Liver (tissue), 9 donors: Measurements from ENCODE around the gene KRTAP9-8. TPM values are rescaled to one million over a fixed set of nuclear protein-coding genes. Genes with fewer than 3 reads are reported as not detected.

Experiments used
- DNase-seq: peaks from one replicate; pipeline ENCODE4 v3.0.0-alpha.2; 2017; ENCODE audit warnings: low spot score
- H3K27ac ChIP-seq, 2 donors: one replicate each; pipeline ENCODE4 v1.7.0; 2013; ENCODE audit warnings: inconsistent platforms in 2 of 2, low read length in 2 of 2, control low read depth in 1 of 2, low read depth in 1 of 2, mild to moderate bottlenecking in 1 of 2
- H3K27me3 ChIP-seq, 4 donors: one replicate each; pipeline versions ENCODE4 v1.6.1 to v1.7.0; 2013; ENCODE audit warnings: low read length in 3 of 4, inconsistent platforms in 1 of 4, mild to moderate bottlenecking in 1 of 4, moderate library complexity in 1 of 4; ENCODE audit not compliant: control insufficient read depth in 4 of 4, insufficient read depth in 4 of 4
- H3K36me3 ChIP-seq, 4 donors: one replicate each; pipeline versions ENCODE4 v1.6.1 to v1.7.0; 2013; ENCODE audit warnings: low read length in 3 of 4, mild to moderate bottlenecking in 3 of 4, low read depth in 1 of 4, moderate library complexity in 1 of 4; ENCODE audit not compliant: control insufficient read depth in 4 of 4, insufficient read depth in 3 of 4
- H3K4me1 ChIP-seq, 4 donors: one replicate each; pipeline versions ENCODE4 v1.6.1 to v1.7.0; 2013; ENCODE audit warnings: low read length in 3 of 4, mild to moderate bottlenecking in 3 of 4, moderate library complexity in 1 of 4; ENCODE audit not compliant: control insufficient read depth in 4 of 4, insufficient read depth in 4 of 4
- H3K4me3 ChIP-seq, 3 donors: one replicate each; pipeline versions ENCODE4 v1.6.1 to v1.7.0; 2013; ENCODE audit warnings: low read length in 3 of 3, control low read depth in 1 of 3, low read depth in 1 of 3, mild to moderate bottlenecking in 1 of 3
- H3K9ac ChIP-seq, 2 donors: one replicate each; pipeline ENCODE4 v1.7.0; 2013; ENCODE audit warnings: low read length in 2 of 2, mild to moderate bottlenecking in 2 of 2, moderate library complexity in 2 of 2, control low read depth in 1 of 2, low read depth in 1 of 2
- H3K9me3 ChIP-seq, 4 donors: one replicate each; pipeline versions ENCODE4 v1.6.1 to v1.7.0; 2013; ENCODE audit warnings: low read length in 3 of 4; ENCODE audit not compliant: control insufficient read depth in 4 of 4
- CTCF ChIP-seq: fragments of 150-350 bp; IDR thresholded peaks from 2 replicates; pipeline ENCODE4 v1.5.1; 2017; ENCODE audit warnings: improper control_type of control experiment, low read depth, low read length; ENCODE audit not compliant: missing input control
- EGR1 ChIP-seq, 2 donors: IDR thresholded peaks; 2 replicates each; pipeline ENCODE4 v1.6.1; 2016 to 2018; ENCODE audit warnings: antibody characterized with exemption in 2 of 2, low read depth in 2 of 2
- FOXA2 ChIP-seq: IDR thresholded peaks from 2 replicates; pipeline ENCODE4 v1.6.1; 2016; ENCODE audit warnings: antibody characterized with exemption
- HNF4A ChIP-seq, 2 donors: conservative IDR thresholded peaks; 2 replicates each; pipeline ENCODE4 v1.6.1; 2016; ENCODE audit warnings: antibody characterized with exemption in 2 of 2, mild to moderate bottlenecking in 2 of 2
- HNF4G ChIP-seq: IDR thresholded peaks from 2 replicates; pipeline ENCODE4 v1.6.1; 2016; ENCODE audit warnings: antibody characterized with exemption
- JUND ChIP-seq, 2 donors: IDR thresholded peaks; 2 replicates each; pipeline ENCODE4 v1.6.1; 2016; ENCODE audit warnings: antibody characterized with exemption in 2 of 2
- RAD21 ChIP-seq, 2 donors: IDR thresholded peaks; 2 replicates each; pipeline ENCODE4 v1.6.1; 2016; ENCODE audit warnings: antibody characterized with exemption in 2 of 2, mild to moderate bottlenecking in 2 of 2
- SP1 ChIP-seq: IDR thresholded peaks from 2 replicates; pipeline ENCODE4 v1.6.1; 2018; ENCODE audit warnings: antibody characterized with exemption, mild to moderate bottlenecking
- YY1 ChIP-seq: IDR thresholded peaks from 2 replicates; pipeline ENCODE4 v1.6.1; 2016; ENCODE audit warnings: antibody characterized with exemption, mild to moderate bottlenecking
- ZBTB33 ChIP-seq: IDR thresholded peaks from 2 replicates; pipeline ENCODE4 v1.6.1; 2016; ENCODE audit warnings: antibody characterized with exemption
- WGBS: extraction: QIAGEN DNeasy Blood & Tissue Kit; methylation state at CpG from one replicate; pipeline ENCODE4 v1.1.7; 2013; 5-methylcytosine and 5-hydroxymethylcytosine counted together
- polyA plus RNA-seq, 2 donors: library from polyadenylated mRNA; stranded (reverse) in 1 of 2; unstranded in 1 of 2; fragments of 200-250 nt in 1 of 2; fragments of >200 nt in 1 of 2; fragmentation: Nextera tagmentation in 1 of 2; extraction: Ambion mirVana in 1 of 2; gene quantifications; one replicate each; pipeline versions ENCODE4 v1.2.1 to v1.2.3, GENCODE V29; 2013 to 2015
- total RNA-seq, 2 donors: library from RNA; depleted of rRNA; stranded (reverse); fragments of >200 nt; gene quantifications; one replicate each; pipeline ENCODE4 v1.2.3, GENCODE V29; 2014
- TF ChIP-seq, protein P1 (sequence below): IDR thresholded peaks from 2 replicates; pipeline ENCODE4 v1.6.1; 2016; ENCODE audit warnings: antibody characterized with exemption, mild to moderate bottlenecking
- TF ChIP-seq, protein P2 (sequence below): IDR thresholded peaks from 2 replicates; pipeline ENCODE4 v1.6.1; 2016; ENCODE audit warnings: antibody characterized with exemption
- donor health status: healthy.
- donor health status: healthy.
- donor health status: healthy.
- donor health status: healthy.
- donor health status: healthy.

KRTAP9-8 gene
- total and polyA plus RNA-seq, 4 donors = not detected

- WGBS = 56% methylated on average over 1 of the region's 1 CpG
- Histone ChIP-seq H3K36me3 (no peaks in the 10 kb centered on the region), H3K27me3 (peaks cover 0 to 3% (median 0%) of the 10 kb centered on the region in 4 donors), H3K4me3 (no peak overlapping the region), H3K9me3 (peaks cover 0 to 4% (median 0%) of the 10 kb centered on the region in 4 donors), H3K9ac (no peak overlapping the region), H3K27ac (no peak overlapping the region), H3K4me1 (no peaks in the 10 kb centered on the region)
- TF ChIP-seq, protein P1, sequence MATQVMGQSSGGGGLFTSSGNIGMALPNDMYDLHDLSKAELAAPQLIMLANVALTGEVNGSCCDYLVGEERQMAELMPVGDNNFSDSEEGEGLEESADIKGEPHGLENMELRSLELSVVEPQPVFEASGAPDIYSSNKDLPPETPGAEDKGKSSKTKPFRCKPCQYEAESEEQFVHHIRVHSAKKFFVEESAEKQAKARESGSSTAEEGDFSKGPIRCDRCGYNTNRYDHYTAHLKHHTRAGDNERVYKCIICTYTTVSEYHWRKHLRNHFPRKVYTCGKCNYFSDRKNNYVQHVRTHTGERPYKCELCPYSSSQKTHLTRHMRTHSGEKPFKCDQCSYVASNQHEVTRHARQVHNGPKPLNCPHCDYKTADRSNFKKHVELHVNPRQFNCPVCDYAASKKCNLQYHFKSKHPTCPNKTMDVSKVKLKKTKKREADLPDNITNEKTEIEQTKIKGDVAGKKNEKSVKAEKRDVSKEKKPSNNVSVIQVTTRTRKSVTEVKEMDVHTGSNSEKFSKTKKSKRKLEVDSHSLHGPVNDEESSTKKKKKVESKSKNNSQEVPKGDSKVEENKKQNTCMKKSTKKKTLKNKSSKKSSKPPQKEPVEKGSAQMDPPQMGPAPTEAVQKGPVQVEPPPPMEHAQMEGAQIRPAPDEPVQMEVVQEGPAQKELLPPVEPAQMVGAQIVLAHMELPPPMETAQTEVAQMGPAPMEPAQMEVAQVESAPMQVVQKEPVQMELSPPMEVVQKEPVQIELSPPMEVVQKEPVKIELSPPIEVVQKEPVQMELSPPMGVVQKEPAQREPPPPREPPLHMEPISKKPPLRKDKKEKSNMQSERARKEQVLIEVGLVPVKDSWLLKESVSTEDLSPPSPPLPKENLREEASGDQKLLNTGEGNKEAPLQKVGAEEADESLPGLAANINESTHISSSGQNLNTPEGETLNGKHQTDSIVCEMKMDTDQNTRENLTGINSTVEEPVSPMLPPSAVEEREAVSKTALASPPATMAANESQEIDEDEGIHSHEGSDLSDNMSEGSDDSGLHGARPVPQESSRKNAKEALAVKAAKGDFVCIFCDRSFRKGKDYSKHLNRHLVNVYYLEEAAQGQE = no peak
- TF ChIP-seq RAD21 (IDR thresholded peaks at IDR 0.05) (no peak), ZBTB33 (no peak), HNF4G (no peak), SP1 (no peak), JUND (IDR thresholded peaks at IDR 0.05) (no peak), HNF4A (conservative IDR thresholded peaks at IDR 0.05) (no peak)
- no peak for DNase-seq
Observed at GRCh38 chr17:41211845-41212466, 25.8 kb upstream of the KRTAP9-8 start.

- no peak for DNase-seq
- no peak overlapping the region for H3K27ac ChIP-seq
Observed at GRCh38 chr17:41212524-41213169, 25.2 kb upstream of the KRTAP9-8 start.

More at GRCh38 chr17:41212524-41213169, 25.2 kb upstream of the KRTAP9-8 start:
- no peak overlapping the region for H3K4me3 ChIP-seq
- peaks cover 0 to 3% (median 0%) of the 10 kb centered on the region in 4 donors for H3K27me3 ChIP-seq
- H3K9me3 ChIP-seq = no peaks in the 10 kb centered on the region
- 68% methylated on average over 7 of the region's 7 CpGs for WGBS
- no peaks in the 10 kb centered on the region for H3K36me3 ChIP-seq
- no peak overlapping the region for H3K9ac ChIP-seq
- no peaks in the 10 kb centered on the region for H3K4me1 ChIP-seq
- TF ChIP-seq CTCF (no peak), FOXA2 (no peak), YY1 (no peak), EGR1 (IDR thresholded peaks at IDR 0.05; ENCODE audit: low read depth in 2 of 2) (no peak)
- TF ChIP-seq, protein P2, sequence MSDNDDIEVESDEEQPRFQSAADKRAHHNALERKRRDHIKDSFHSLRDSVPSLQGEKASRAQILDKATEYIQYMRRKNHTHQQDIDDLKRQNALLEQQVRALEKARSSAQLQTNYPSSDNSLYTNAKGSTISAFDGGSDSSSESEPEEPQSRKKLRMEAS = no peak
- TF ChIP-seq, protein P1 = no peak
